ENCODE measurements around the gene NLGN2.
A peak's percentile ranks its signal among the peaks of the same experiment; 100 is the strongest.

Gene NLGN2

DNA sequence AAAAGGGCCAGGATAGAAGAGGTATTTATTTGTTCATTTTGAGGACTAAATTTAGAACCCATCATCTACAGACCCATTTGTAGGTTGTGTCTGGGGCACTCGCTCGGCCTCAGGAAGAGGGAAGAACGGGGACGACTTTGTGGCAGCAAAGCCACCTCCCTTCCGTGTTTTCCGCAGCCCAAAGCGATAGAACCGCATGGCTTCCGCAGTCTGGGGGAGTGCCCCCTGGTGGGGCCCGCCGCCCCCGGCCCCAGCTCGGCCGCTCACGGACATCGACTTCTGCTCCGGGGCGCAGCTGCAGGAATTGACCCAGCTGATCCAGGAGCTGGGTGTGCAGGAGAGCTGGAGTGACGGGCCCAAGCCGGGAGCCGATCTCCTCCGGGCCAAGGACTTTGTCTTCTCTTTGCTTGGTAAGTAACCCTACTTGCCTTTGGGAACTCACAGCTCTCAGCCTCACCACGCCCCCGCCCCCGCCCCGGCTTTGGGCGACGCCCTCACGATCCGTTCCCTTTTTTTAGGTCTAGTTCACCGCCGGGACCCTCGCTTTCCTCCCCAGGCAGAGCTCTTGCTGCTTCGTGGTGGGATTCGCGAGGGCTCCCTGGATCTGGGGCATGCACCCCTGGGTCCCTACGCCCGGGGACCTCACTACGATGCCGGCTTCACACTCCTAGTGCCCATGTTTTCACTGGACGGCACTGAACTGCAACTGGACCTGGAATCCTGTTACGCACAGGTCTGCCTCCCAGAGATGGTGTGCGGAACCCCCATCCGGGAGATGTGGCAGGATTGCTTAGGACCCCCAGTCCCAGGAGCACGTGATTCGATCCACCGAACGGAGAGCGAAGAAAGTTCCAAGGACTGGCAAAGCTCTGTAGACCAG is 28.3 kb downstream of the NLGN2 start:
- peaks cover 8% of the 10 kb centered on the region for H3K27me3 ChIP-seq (ENCODE audit: insufficient read depth, poor library complexity, severe bottlenecking)
- H3K4me3 ChIP-seq (replicated peaks; ENCODE audit: insufficient read depth, low read length) = peak overlapping the region; percentile 38
- TF ChIP-seq SPI1 (IDR thresholded peaks at IDR 0.05; ENCODE audit: borderline replicate concordance, low read depth) = no peak
- TF ChIP-seq, protein P1, sequence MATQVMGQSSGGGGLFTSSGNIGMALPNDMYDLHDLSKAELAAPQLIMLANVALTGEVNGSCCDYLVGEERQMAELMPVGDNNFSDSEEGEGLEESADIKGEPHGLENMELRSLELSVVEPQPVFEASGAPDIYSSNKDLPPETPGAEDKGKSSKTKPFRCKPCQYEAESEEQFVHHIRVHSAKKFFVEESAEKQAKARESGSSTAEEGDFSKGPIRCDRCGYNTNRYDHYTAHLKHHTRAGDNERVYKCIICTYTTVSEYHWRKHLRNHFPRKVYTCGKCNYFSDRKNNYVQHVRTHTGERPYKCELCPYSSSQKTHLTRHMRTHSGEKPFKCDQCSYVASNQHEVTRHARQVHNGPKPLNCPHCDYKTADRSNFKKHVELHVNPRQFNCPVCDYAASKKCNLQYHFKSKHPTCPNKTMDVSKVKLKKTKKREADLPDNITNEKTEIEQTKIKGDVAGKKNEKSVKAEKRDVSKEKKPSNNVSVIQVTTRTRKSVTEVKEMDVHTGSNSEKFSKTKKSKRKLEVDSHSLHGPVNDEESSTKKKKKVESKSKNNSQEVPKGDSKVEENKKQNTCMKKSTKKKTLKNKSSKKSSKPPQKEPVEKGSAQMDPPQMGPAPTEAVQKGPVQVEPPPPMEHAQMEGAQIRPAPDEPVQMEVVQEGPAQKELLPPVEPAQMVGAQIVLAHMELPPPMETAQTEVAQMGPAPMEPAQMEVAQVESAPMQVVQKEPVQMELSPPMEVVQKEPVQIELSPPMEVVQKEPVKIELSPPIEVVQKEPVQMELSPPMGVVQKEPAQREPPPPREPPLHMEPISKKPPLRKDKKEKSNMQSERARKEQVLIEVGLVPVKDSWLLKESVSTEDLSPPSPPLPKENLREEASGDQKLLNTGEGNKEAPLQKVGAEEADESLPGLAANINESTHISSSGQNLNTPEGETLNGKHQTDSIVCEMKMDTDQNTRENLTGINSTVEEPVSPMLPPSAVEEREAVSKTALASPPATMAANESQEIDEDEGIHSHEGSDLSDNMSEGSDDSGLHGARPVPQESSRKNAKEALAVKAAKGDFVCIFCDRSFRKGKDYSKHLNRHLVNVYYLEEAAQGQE (IDR thresholded peaks at IDR 0.05; ENCODE audit: insufficient replicate concordance, low read depth) = peak; percentile 16
- peak; percentile 30 to 61 for DNase-seq (ENCODE audit: low read depth in 1 of 2, low spot score in 1 of 2)
- peak overlapping the region; percentile 74 for H3K27ac ChIP-seq (replicated peaks)

DNA sequence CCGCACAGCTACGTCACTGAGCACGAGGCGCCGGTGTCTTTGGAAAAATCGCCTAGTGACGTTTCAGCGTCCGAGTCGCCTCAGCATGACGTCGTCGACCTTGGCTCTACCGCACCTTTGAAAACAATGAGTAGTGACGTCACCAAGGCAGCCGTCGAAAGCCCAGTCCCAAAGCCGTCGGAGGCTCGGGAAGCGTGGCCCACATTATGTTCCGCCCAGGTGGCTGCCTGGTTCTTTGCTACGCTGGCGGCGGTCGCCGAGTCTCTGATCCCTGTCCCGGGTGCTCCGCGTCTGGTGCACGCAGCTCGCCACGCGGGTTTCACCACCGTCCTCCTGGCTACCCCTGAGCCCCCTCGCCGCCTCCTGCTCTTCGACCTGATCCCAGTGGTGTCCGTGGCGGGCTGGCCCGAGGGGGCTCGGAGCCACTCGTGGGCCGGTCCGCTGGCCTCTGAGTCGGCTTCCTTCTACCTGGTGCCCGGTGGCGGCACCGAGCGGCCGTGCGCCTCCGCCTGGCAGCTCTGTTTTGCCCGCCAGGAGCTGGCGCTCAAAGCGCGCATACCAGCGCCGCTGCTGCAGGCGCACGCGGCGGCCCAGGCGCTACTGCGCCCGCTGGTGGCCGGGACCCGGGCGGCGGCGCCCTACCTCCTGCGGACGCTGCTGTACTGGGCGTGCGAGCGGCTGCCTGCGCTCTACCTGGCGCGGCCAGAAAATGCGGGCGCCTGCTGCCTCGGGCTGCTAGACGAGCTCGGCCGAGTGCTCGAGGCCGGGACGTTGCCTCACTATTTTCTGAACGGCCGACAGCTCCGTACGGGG is 29.1 kb downstream of the NLGN2 start:
- TF ChIP-seq, protein P1 (IDR thresholded peaks at IDR 0.05; ENCODE audit: insufficient replicate concordance, low read depth) = no peak
- TF ChIP-seq, protein P2, sequence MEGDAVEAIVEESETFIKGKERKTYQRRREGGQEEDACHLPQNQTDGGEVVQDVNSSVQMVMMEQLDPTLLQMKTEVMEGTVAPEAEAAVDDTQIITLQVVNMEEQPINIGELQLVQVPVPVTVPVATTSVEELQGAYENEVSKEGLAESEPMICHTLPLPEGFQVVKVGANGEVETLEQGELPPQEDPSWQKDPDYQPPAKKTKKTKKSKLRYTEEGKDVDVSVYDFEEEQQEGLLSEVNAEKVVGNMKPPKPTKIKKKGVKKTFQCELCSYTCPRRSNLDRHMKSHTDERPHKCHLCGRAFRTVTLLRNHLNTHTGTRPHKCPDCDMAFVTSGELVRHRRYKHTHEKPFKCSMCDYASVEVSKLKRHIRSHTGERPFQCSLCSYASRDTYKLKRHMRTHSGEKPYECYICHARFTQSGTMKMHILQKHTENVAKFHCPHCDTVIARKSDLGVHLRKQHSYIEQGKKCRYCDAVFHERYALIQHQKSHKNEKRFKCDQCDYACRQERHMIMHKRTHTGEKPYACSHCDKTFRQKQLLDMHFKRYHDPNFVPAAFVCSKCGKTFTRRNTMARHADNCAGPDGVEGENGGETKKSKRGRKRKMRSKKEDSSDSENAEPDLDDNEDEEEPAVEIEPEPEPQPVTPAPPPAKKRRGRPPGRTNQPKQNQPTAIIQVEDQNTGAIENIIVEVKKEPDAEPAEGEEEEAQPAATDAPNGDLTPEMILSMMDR (IDR thresholded peaks at IDR 0.05; ENCODE audit: insufficient read depth, low read length) = peak; percentile 43
- TF ChIP-seq GABPA (IDR thresholded peaks at IDR 0.05; ENCODE audit: low read depth) (no peak), POLR2AphosphoS5 (IDR thresholded peaks at IDR 0.05; ENCODE audit: low read depth) (no peak; the same call in 1 of the 2 replicates)
- peaks cover 8% of the 10 kb centered on the region for H3K27me3 ChIP-seq (ENCODE audit: insufficient read depth, poor library complexity, severe bottlenecking)
- H3K27ac ChIP-seq (replicated peaks) = peak overlapping the region; percentile 74
- peak overlapping the region; percentile 25 for H3K4me3 ChIP-seq (replicated peaks; ENCODE audit: insufficient read depth, low read length)
- DNase-seq (ENCODE audit: low read depth in 1 of 2, low spot score in 1 of 2) = peak; percentile 65 to 73

DNA sequence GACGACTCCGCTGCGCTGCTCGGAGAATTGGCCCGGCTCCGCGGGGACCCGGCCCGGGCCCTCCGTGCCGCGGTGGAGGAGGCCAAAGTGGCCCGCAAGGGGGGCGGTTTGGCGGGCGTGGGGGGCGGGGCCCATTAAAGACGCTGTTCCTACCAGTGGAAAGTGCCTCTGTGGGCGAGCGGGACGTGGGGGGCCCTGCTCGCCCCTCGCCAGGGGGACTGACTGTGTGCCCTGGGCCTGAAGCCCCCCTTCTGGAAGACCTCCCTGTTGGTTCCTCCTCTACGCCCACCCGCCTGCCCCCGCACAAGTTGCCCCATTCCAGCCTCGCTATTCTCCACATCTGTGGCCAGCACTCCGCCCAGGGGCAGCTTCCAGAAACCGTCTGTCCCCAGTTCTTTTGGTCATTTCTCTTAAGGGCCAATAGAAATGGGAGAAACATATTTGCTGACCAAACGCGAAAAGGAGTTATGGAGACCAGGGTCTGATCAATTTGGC is 29.8 kb downstream of the NLGN2 start:
- TF ChIP-seq, protein P1 (IDR thresholded peaks at IDR 0.05; ENCODE audit: insufficient replicate concordance, low read depth) = no peak
- TF ChIP-seq, protein P2 (IDR thresholded peaks at IDR 0.05; ENCODE audit: insufficient read depth, low read length) = no peak
- no peak for DNase-seq (ENCODE audit: low read depth in 1 of 2, low spot score in 1 of 2)
- H3K27ac ChIP-seq (replicated peaks) = no peak overlapping the region
- H3K4me3 ChIP-seq (replicated peaks; ENCODE audit: insufficient read depth, low read length) = peak overlapping the region; percentile 14; the same call in 1 of the 2 replicates
- H3K27me3 ChIP-seq (ENCODE audit: insufficient read depth, poor library complexity, severe bottlenecking) = peaks cover 8% of the 10 kb centered on the region

Data from HL-60 (cell line).